Midbrain (tissue), 1 donor: ENCODE measurements around the gene PLEKHG1.
A peak's percentile ranks its signal among the peaks of the same experiment; 100 is the strongest.

Experiments
- DNase-seq: peaks from one replicate; lab custom pipeline; 2025; lab: John Stamatoyannopoulos, UW

Gene PLEKHG1

GRCh38 chr6:150639823-150640331, 40.2 kb downstream of the PLEKHG1 start:
- no peak for DNase-seq

- DNase-seq: no peak
These were observed 41.0 kb downstream of the PLEKHG1 start for GRCh38 chr6:150640556-150641209.

GRCh38 chr6:150641398-150642139, 41.9 kb downstream of the PLEKHG1 start:
- peak; percentile 32 for DNase-seq

- DNase-seq: no peak
These were observed 46.5 kb downstream of the PLEKHG1 start for GRCh38 chr6:150646228-150646627.

- DNase-seq: no peak
These were observed 47.4 kb downstream of the PLEKHG1 start for GRCh38 chr6:150647051-150647450.
